HEK293T (cell line): ENCODE data around the gene FZD2.
"Not testable (repeated sequence)": the region's sequence is repeated elsewhere in the genome, so short reads cannot be mapped to it uniquely, and the experiment has no call there.

Experiments used
- ARNT ChIP-seq: fragments of 450-650 bp; IDR thresholded peaks from 2 replicates; pipeline ENCODE4 v1.6.1; 2017; ENCODE audit warnings: mild to moderate bottlenecking
- BHLHE40 ChIP-seq: fragments of 450-650 bp; IDR thresholded peaks from 2 replicates; pipeline ENCODE4 v1.6.1; 2016; ENCODE audit warnings: mild to moderate bottlenecking, moderate library complexity, borderline replicate concordance
- ELF4 ChIP-seq: fragments of 450-650 bp; IDR thresholded peaks from 2 replicates; pipeline ENCODE4 v1.6.1; 2017; ENCODE audit warnings: antibody characterized with exemption
- FOXA1 ChIP-seq: fragments of 450-650 bp; IDR thresholded peaks from 2 replicates; pipeline ENCODE4 v1.6.1; 2016; ENCODE audit warnings: mild to moderate bottlenecking
- FOXM1 ChIP-seq: fragments of 450-650 bp; IDR thresholded peaks from 2 replicates; pipeline ENCODE4 v1.6.1; 2017; ENCODE audit warnings: mild to moderate bottlenecking, borderline replicate concordance
- HDGF ChIP-seq: fragments of 450-650 bp; IDR thresholded peaks from 2 replicates; pipeline ENCODE4 v1.6.1; 2017; ENCODE audit warnings: antibody characterized with exemption, borderline replicate concordance
- L3MBTL2 ChIP-seq: fragments of 450-650 bp; conservative IDR thresholded peaks from 2 replicates; pipeline ENCODE4 v1.6.1; 2016; ENCODE audit warnings: mild to moderate bottlenecking
- PKNOX1 ChIP-seq: fragments of 450-650 bp; IDR thresholded peaks from 2 replicates; pipeline ENCODE4 v1.6.1; 2016
- SP1 ChIP-seq: fragments of 450-650 bp; IDR thresholded peaks from 2 replicates; pipeline ENCODE4 v1.6.1; 2017
- SUZ12 ChIP-seq: fragments of 450-650 bp; IDR thresholded peaks from 2 replicates; pipeline ENCODE4 v1.6.1; 2016; ENCODE audit warnings: mild to moderate bottlenecking
- TARDBP ChIP-seq: fragments of 450-650 bp; IDR thresholded peaks from 2 replicates; pipeline ENCODE4 v1.6.1; 2016
- ZNF384 ChIP-seq: fragments of 450-650 bp; IDR thresholded peaks from 2 replicates; pipeline ENCODE4 v1.6.1; 2016

DNA sequence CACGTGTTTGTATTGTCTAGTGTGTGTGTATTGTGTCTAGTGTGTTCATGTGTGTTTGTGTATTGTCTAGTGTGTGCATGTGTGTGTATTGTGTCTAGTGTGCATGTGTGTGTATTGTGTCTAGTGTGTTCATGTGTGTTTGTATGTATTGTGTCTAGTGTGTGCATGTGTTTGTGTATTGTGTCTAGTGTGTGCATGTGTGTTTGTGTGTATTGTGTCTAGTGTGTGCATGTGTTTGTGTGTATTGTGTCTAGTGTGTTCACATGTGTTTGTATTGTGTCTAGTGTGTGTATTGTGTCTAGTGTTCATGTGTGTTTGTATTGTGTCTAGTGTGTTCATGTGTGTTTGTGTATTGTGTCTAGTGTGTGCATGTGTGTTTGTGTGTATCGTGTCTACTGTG, 33.5 kb downstream of the FZD2 start:
- 0 out of 2 replicates have a peak, but pooled peaks have one; percentile 18 for TF ChIP-seq TARDBP
- TF ChIP-seq BHLHE40, ARNT, PKNOX1, ZNF384, FOXM1, HDGF, ELF4, SP1, FOXA1, SUZ12, L3MBTL2: not testable (repeated sequence)
